IMR-90 (cell line): ENCODE measurements around the gene ATP2B1. TPM values are rescaled to one million over a fixed set of nuclear protein-coding genes. Genes with fewer than 3 reads are reported as not detected.

Experiments used
- ATAC-seq: fragments of 200-7000 bp; cut with Tn5 transposase; 2 replicates; pipeline ENCODE4 v1.9.1; 2020; ENCODE audit warnings: low read depth, mild to moderate bottlenecking, moderate library complexity
- BruUV-seq: library from RNA; stranded (reverse); fragments of 400-500 nt; replicated peaks from 2 replicates; lab custom pipeline; 2021; lab: Mats Ljungman, UMichigan
- CTCF ChIA-PET: fragments of 300-600 bp; formaldehyde crosslinking; extraction: SDS; loops from one replicate; lab custom pipeline; 2021; ENCODE audit warnings: antibody characterized with exemption; lab: Yijun Ruan, JAX
- POLR2A ChIA-PET: fragments of 300-600 bp; sonication (Branson Sonifier 250); formaldehyde crosslinking; loops from one replicate; lab custom pipeline; 2022; ENCODE audit warnings: antibody characterized with exemption; ENCODE audit not compliant: unreplicated experiment; lab: Charles Lee
- DNase-seq: peaks from one replicate; pipeline ENCODE4 v3.0.0; 2013
- H2AFZ ChIP-seq: replicated peaks from 2 replicates; pipeline ENCODE3; 2013; ENCODE audit warnings: low read length, mild to moderate bottlenecking; ENCODE audit not compliant: poor library complexity
- H2AK5ac ChIP-seq: 2 replicates; pipeline ENCODE4 v1.6.1; 2013; ENCODE audit warnings: low read depth, low read length, inconsistent platforms
- H2AK9ac ChIP-seq: replicated peaks from 2 replicates; pipeline ENCODE3; 2013; ENCODE audit warnings: mild to moderate bottlenecking, low read depth, low read length, moderate library complexity; ENCODE audit not compliant: poor library complexity
- H2BK120ac ChIP-seq: 2 replicates; pipeline ENCODE4 v1.6.1; 2013; ENCODE audit warnings: low read depth, low read length, inconsistent platforms
- H2BK15ac ChIP-seq: 3 replicates; pipeline ENCODE4 v1.6.1; 2013; ENCODE audit warnings: low read depth, low read length, inconsistent platforms
- H2BK20ac ChIP-seq: 2 replicates; pipeline ENCODE4 v1.6.1; 2013; ENCODE audit warnings: low read depth, mild to moderate bottlenecking, inconsistent platforms, low read length, moderate library complexity
- H2BK5ac ChIP-seq: 2 replicates; pipeline ENCODE4 v1.6.1; 2013; ENCODE audit warnings: mild to moderate bottlenecking, low read depth, low read length, inconsistent platforms; ENCODE audit not compliant: poor library complexity, severe bottlenecking
- H3K14ac ChIP-seq: replicated peaks from 2 replicates; pipeline ENCODE4 v1.6.1; 2013; ENCODE audit warnings: low read depth, low read length, inconsistent platforms
- H3K18ac ChIP-seq: 2 replicates; pipeline ENCODE4 v1.6.1; 2013; ENCODE audit warnings: low read depth, low read length, control low read depth
- H3K23ac ChIP-seq: 2 replicates; pipeline ENCODE4 v1.6.1; 2013; ENCODE audit warnings: low read depth, low read length, inconsistent platforms
- H3K27ac ChIP-seq: 2 replicates; pipeline ENCODE4 v1.5.1; 2013; ENCODE audit warnings: mild to moderate bottlenecking, control low read depth, low read length; ENCODE audit not compliant: insufficient read depth
- H3K27me3 ChIP-seq: 2 replicates; pipeline ENCODE4 v1.6.1; 2013; ENCODE audit warnings: low read length; ENCODE audit not compliant: control insufficient read depth, insufficient read depth
- H3K36me3 ChIP-seq: 2 replicates; pipeline ENCODE4 v1.6.1; 2013; ENCODE audit warnings: low read length, mixed read lengths; ENCODE audit not compliant: control insufficient read depth, insufficient read depth
- H3K4ac ChIP-seq: 2 replicates; pipeline ENCODE4 v1.6.1; 2013; ENCODE audit warnings: low read depth, low read length, inconsistent platforms
- H3K4me1 ChIP-seq: 2 replicates; pipeline ENCODE4 v1.6.1; 2013; ENCODE audit warnings: low read length, mixed read lengths; ENCODE audit not compliant: control insufficient read depth, insufficient read depth
- H3K4me2 ChIP-seq: 2 replicates; pipeline ENCODE4 v1.6.1; 2013; ENCODE audit warnings: low read depth, mild to moderate bottlenecking, control low read depth, low read length, moderate library complexity
- H3K4me3 ChIP-seq: 2 replicates; pipeline ENCODE4 v1.5.1; 2013; ENCODE audit warnings: low read depth, mild to moderate bottlenecking, control low read depth, low read length, moderate library complexity; ENCODE audit not compliant: insufficient read depth
- H3K56ac ChIP-seq: 2 replicates; pipeline ENCODE4 v1.6.1; 2013; ENCODE audit warnings: low read length, inconsistent platforms; ENCODE audit not compliant: insufficient read depth; ENCODE audit errors: extremely low read depth
- H3K79me1 ChIP-seq, 2 experiments: 2 replicates each; pipeline ENCODE4 v1.6.1; 2013; ENCODE audit warnings: low read length in 2 of 2, inconsistent platforms in 1 of 2, low read depth in 1 of 2
- H3K9ac ChIP-seq: 2 replicates; pipeline ENCODE4 v1.6.1; 2013; ENCODE audit warnings: low read depth, low read length, control low read depth
- H3K9me1 ChIP-seq: 2 replicates; pipeline ENCODE4 v1.6.1; 2013; ENCODE audit warnings: low read length, inconsistent platforms; ENCODE audit not compliant: insufficient read depth
- H3K9me3 ChIP-seq: 2 replicates; pipeline ENCODE4 v1.6.1; 2013; ENCODE audit warnings: low read length; ENCODE audit not compliant: control insufficient read depth, insufficient read depth
- H4K20me1 ChIP-seq: 2 replicates; pipeline ENCODE4 v1.6.1; 2013; ENCODE audit warnings: low read length, inconsistent platforms; ENCODE audit not compliant: insufficient read depth
- H4K5ac ChIP-seq: 2 replicates; pipeline ENCODE4 v1.6.1; 2013; ENCODE audit warnings: mild to moderate bottlenecking, low read depth, low read length, control low read depth
- H4K8ac ChIP-seq, 2 experiments: 2 replicates each; pipeline ENCODE4 v1.6.1; 2013; ENCODE audit warnings: low read depth in 2 of 2, low read length in 2 of 2, control low read depth in 1 of 2, inconsistent platforms in 1 of 2
- H4K91ac ChIP-seq: 2 replicates; pipeline ENCODE4 v1.6.1; 2013; ENCODE audit warnings: low read depth, low read length, inconsistent platforms; ENCODE audit not compliant: insufficient read depth
- BHLHE40 ChIP-seq: fragments of 150-350 bp; IDR thresholded peaks from 2 replicates; pipeline ENCODE4 v1.6.1; 2016; ENCODE audit warnings: mild to moderate bottlenecking, low read depth, low read length
- CEBPB ChIP-seq: IDR thresholded peaks from 2 replicates; pipeline ENCODE4 v1.6.1; 2012; ENCODE audit warnings: low read depth, low read length, improper control_type of control experiment
- FOS ChIP-seq: fragments of 150-350 bp; IDR thresholded peaks from 2 replicates; pipeline ENCODE4 v1.6.1; 2016; ENCODE audit warnings: low read depth, low read length
- MAFK ChIP-seq: IDR thresholded peaks from 2 replicates; pipeline ENCODE4 v1.6.1; 2012; ENCODE audit warnings: low read depth, low read length, improper control_type of control experiment
- MAZ ChIP-seq: IDR thresholded peaks from 2 replicates; pipeline ENCODE4 v1.6.1; 2012; ENCODE audit warnings: low read depth, mild to moderate bottlenecking, low read length, improper control_type of control experiment, moderate library complexity, borderline replicate concordance
- MXI1 ChIP-seq: IDR thresholded peaks from 2 replicates; pipeline ENCODE4 v1.6.1; 2012; ENCODE audit warnings: low read depth, mild to moderate bottlenecking, low read length, moderate library complexity, borderline replicate concordance
- POLR2A ChIP-seq: IDR thresholded peaks from 2 replicates; pipeline ENCODE4 v1.6.1; 2012; ENCODE audit warnings: mild to moderate bottlenecking, low read depth, low read length
- RAD21 ChIP-seq: IDR thresholded peaks from 2 replicates; pipeline ENCODE4 v1.6.1; 2012; ENCODE audit warnings: low read length, improper control_type of control experiment
- RCOR1 ChIP-seq: IDR thresholded peaks from 2 replicates; pipeline ENCODE4 v1.6.1; 2012; ENCODE audit warnings: mild to moderate bottlenecking, low read length, improper control_type of control experiment; ENCODE audit not compliant: insufficient replicate concordance
- SMC3 ChIP-seq: fragments of 150-350 bp; IDR thresholded peaks from 2 replicates; pipeline ENCODE4 v1.6.1; 2016; ENCODE audit warnings: low read depth, mild to moderate bottlenecking, antibody characterized with exemption, low read length, moderate library complexity
- WGBS, 2 experiments: methylation state at CpG; one replicate each; pipeline versions ENCODE4 v1.1.5 to v1.1.7; 2013; ENCODE audit warnings: missing lambda C conversion rate in 2 of 2; ENCODE audit not compliant: insufficient read length in 1 of 2; ENCODE audit errors: extremely low coverage in 2 of 2; 5-methylcytosine and 5-hydroxymethylcytosine counted together
- dilution Hi-C: fragments of 300-500 bp; cut with HindIII; formaldehyde crosslinking; loops from one replicate; pipeline ENCODE4 v1.14.3; 2018; ENCODE audit warnings: low sequenced_read_pairs; ENCODE audit not compliant: unreplicated experiment
- in situ Hi-C: fragments of 300-500 bp; cut with MboI; formaldehyde crosslinking; loops from 3 replicates; pipeline ENCODE4 v1.14.3; 2019; ENCODE audit warnings: low sequenced_read_pairs, inconsistent platforms, mixed read lengths
- intact Hi-C: fragments of 100-400 bp; cut with micrococcal nuclease; formaldehyde crosslinking; loops from 2 replicates; pipeline ENCODE4 v1.10.0; 2022
- polyA plus RNA-seq, 3 experiments: library from polyadenylated mRNA; depleted of rRNA; stranded (reverse); fragments of >200 nt; gene quantifications; 2 replicates each; pipeline ENCODE4 v1.2.3, GENCODE V29; 2012; ENCODE audit warnings: low replicate concordance in 1 of 3
- total RNA-seq: library from RNA; depleted of rRNA; stranded (reverse); fragments of >200 nt; gene quantifications from 2 replicates; pipeline ENCODE4 v1.2.3, GENCODE V29; 2012
- TF ChIP-seq, protein P1 (sequence below): conservative IDR thresholded peaks from 2 replicates; pipeline ENCODE4 v1.5.1; 2012; ENCODE audit warnings: mild to moderate bottlenecking, low read depth, low read length, improper control_type of control experiment
- TF ChIP-seq, protein P2 (sequence below): fragments of 150-350 bp; IDR thresholded peaks from 2 replicates; pipeline ENCODE4 v1.6.1; 2016; ENCODE audit warnings: low read depth, mild to moderate bottlenecking, low read length, moderate library complexity, borderline replicate concordance
- TF ChIP-seq, protein P3 (sequence below): fragments of 150-350 bp; IDR thresholded peaks from 2 replicates; pipeline ENCODE4 v1.6.1; 2017; ENCODE audit warnings: mild to moderate bottlenecking, antibody characterized with exemption, low read length, low read depth

ATP2B1 gene
- total and polyA plus RNA-seq, 2 of the 4 experiments (the other 2 are of a cell fraction), result 9.9 to 32.6 TPM

- POLR2A ChIA-PET, result no interaction called here
- no peak; the same call in 1 of the 2 replicates for ATAC-seq
- no peak overlapping the region for H2AK9ac ChIP-seq
Observed at GRCh38 chr12:89542236-89542635, 166.4 kb downstream of the ATP2B1 start.

More at GRCh38 chr12:89542236-89542635, 166.4 kb downstream of the ATP2B1 start:
- no peak overlapping the region for H2BK5ac ChIP-seq
- H3K23ac ChIP-seq, result no peak overlapping the region
- no peaks in the 10 kb centered on the region for H3K27me3 ChIP-seq
- DNase-seq, result no peak
- H3K9me3 ChIP-seq, result no peaks in the 10 kb centered on the region
- H2BK20ac ChIP-seq, result no peak overlapping the region
- 86% methylated on average over 2 of the region's 2 CpGs; no CpG with 5 or more reads in 1 of the 2 experiments for WGBS, 2 experiments
- H3K79me1 ChIP-seq, result no peaks in the 10 kb centered on the region
- H4K8ac ChIP-seq, result no peak overlapping the region
- no peak overlapping the region for H2AK5ac ChIP-seq
- no peak overlapping the region for H3K4me3 ChIP-seq
- no peak overlapping the region for H2AFZ ChIP-seq
- no peak overlapping the region for H3K4ac ChIP-seq
- H4K91ac ChIP-seq, result no peak overlapping the region
- H3K9ac ChIP-seq, result no peak overlapping the region
- H2BK120ac ChIP-seq, result no peak overlapping the region
- BruUV-seq, result no TSS peak
- CTCF ChIA-PET, result interaction anchor here (1.1 to 2.6 kb wide), 4 partner anchors 149 to 1399 kb away, joined by 3 to 9 read pairs (median 5); no protein-coding TSS in a partner anchor
- in situ Hi-C loops (loop anchor here (5.0 to 10.0 kb wide), 3 partner anchors 163 to 1393 kb away; partner anchors contain the start of gene ATP2B1), intact Hi-C loops (loop anchor here (2.0 to 10.0 kb wide), 6 partner anchors 150 to 1399 kb away; no protein-coding TSS in a partner anchor), dilution Hi-C loops (no loop called here)
- H4K20me1 ChIP-seq, result no peaks in the 10 kb centered on the region
- H3K36me3 ChIP-seq, result no peaks in the 10 kb centered on the region
- no peak overlapping the region for H2BK15ac ChIP-seq
- H3K56ac ChIP-seq, result no peak overlapping the region
- H3K14ac ChIP-seq, result no peak overlapping the region
- no peak overlapping the region for H4K5ac ChIP-seq
- no peak overlapping the region for H3K18ac ChIP-seq
- peaks cover 5% of the 10 kb centered on the region; the same call in 1 of the 2 replicates for H3K9me1 ChIP-seq
- no peaks in the 10 kb centered on the region for H3K4me1 ChIP-seq
- H3K27ac ChIP-seq, result no peak overlapping the region
- TF ChIP-seq MXI1 (no peak), CEBPB (no peak), BHLHE40 (no peak), MAFK (no peak), SMC3 (no peak), RAD21 (no peak), POLR2A (no peak), FOS (no peak), MAZ (no peak), RCOR1 (no peak)
- TF ChIP-seq, protein P1, sequence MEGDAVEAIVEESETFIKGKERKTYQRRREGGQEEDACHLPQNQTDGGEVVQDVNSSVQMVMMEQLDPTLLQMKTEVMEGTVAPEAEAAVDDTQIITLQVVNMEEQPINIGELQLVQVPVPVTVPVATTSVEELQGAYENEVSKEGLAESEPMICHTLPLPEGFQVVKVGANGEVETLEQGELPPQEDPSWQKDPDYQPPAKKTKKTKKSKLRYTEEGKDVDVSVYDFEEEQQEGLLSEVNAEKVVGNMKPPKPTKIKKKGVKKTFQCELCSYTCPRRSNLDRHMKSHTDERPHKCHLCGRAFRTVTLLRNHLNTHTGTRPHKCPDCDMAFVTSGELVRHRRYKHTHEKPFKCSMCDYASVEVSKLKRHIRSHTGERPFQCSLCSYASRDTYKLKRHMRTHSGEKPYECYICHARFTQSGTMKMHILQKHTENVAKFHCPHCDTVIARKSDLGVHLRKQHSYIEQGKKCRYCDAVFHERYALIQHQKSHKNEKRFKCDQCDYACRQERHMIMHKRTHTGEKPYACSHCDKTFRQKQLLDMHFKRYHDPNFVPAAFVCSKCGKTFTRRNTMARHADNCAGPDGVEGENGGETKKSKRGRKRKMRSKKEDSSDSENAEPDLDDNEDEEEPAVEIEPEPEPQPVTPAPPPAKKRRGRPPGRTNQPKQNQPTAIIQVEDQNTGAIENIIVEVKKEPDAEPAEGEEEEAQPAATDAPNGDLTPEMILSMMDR, result no peak
- TF ChIP-seq, protein P2, sequence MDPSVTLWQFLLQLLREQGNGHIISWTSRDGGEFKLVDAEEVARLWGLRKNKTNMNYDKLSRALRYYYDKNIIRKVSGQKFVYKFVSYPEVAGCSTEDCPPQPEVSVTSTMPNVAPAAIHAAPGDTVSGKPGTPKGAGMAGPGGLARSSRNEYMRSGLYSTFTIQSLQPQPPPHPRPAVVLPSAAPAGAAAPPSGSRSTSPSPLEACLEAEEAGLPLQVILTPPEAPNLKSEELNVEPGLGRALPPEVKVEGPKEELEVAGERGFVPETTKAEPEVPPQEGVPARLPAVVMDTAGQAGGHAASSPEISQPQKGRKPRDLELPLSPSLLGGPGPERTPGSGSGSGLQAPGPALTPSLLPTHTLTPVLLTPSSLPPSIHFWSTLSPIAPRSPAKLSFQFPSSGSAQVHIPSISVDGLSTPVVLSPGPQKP, result no peak
- TF ChIP-seq, protein P3, sequence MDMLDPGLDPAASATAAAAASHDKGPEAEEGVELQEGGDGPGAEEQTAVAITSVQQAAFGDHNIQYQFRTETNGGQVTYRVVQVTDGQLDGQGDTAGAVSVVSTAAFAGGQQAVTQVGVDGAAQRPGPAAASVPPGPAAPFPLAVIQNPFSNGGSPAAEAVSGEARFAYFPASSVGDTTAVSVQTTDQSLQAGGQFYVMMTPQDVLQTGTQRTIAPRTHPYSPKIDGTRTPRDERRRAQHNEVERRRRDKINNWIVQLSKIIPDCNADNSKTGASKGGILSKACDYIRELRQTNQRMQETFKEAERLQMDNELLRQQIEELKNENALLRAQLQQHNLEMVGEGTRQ, result no peak
- no peak overlapping the region for H3K4me2 ChIP-seq
